ENCODE measurements around the gene GNG11. TPM values are rescaled to one million over a fixed set of nuclear protein-coding genes. Genes with fewer than 3 reads are reported as not detected.

GNG11 gene
- total RNA-seq, 1 donor from 2014 or later: 8.8 TPM

- Histone ChIP-seq H3K4me3 (ENCODE audit: insufficient read depth, low read depth, low read length) (peak overlapping the region; percentile 75), H3K27ac (ENCODE audit: low read depth, low read length) (peak overlapping the region; percentile 81), H3K4me1 (ENCODE audit: insufficient read depth, low read length) (peaks cover 16% of the 10 kb centered on the region), H3K79me2 (ENCODE audit: insufficient read depth, low read length) (peaks cover 29% of the 10 kb centered on the region), H3K27me3 (ENCODE audit: insufficient read depth, low read length) (no peaks in the 10 kb centered on the region), H3K9ac (ENCODE audit: low read length) (peak overlapping the region; percentile 88), H2AFZ (ENCODE audit: low read depth, low read length) (peak overlapping the region; percentile 85), H3K4me2 (ENCODE audit: low read length) (peak overlapping the region; percentile 86), H3K36me3 (ENCODE audit: insufficient read depth, low read length) (peaks cover 3% of the 10 kb centered on the region), H3K9me3 (ENCODE audit: insufficient read depth, low read depth, low read length) (no peaks in the 10 kb centered on the region), H4K20me1 (ENCODE audit: insufficient read depth, low read length) (no peaks in the 10 kb centered on the region)
- DNase-seq (ENCODE audit: low read depth) (no peak), FAIRE-seq (peak; percentile 20)
- TF ChIP-seq EZH2 (IDR thresholded peaks at IDR 0.05; ENCODE audit: insufficient read depth, low read length): no peak
- no peak for TF ChIP-seq CTCF (IDR thresholded peaks at IDR 0.05; ENCODE audit: insufficient read depth, low read depth, low read length)
- Mint-ChIP-seq H3K27ac (ENCODE audit: unreplicated experiment) (peak overlapping the region; percentile 12), H3K4me3 (ENCODE audit: unreplicated experiment) (peak overlapping the region; percentile 89), H3K36me3 (ENCODE audit: low read depth, unreplicated experiment) (peaks cover 5% of the 10 kb centered on the region), H3K9me3 (ENCODE audit: unreplicated experiment) (no peaks in the 10 kb centered on the region), H3K4me1 (ENCODE audit: low read depth, unreplicated experiment) (peaks cover 14% of the 10 kb centered on the region), H3K27me3 (ENCODE audit: low read depth, unreplicated experiment) (no peaks in the 10 kb centered on the region)
Measured at GRCh38 chr7:93920496-93921182, 896 bp upstream of the GNG11 start.

- peaks cover 16% of the 10 kb centered on the region for H3K4me1 ChIP-seq (ENCODE audit: insufficient read depth, low read length)
- no peak for DNase-seq (ENCODE audit: low read depth)
- peak overlapping the region; percentile 12 for H3K27ac Mint-ChIP-seq (ENCODE audit: unreplicated experiment)
- TF ChIP-seq EZH2 (IDR thresholded peaks at IDR 0.05; ENCODE audit: insufficient read depth, low read length) (no peak), CTCF (IDR thresholded peaks at IDR 0.05; ENCODE audit: insufficient read depth, low read depth, low read length) (no peak)
- H3K79me2 ChIP-seq (ENCODE audit: insufficient read depth, low read length): peaks cover 29% of the 10 kb centered on the region
- peak; percentile 5 for FAIRE-seq
- no peaks in the 10 kb centered on the region for H3K9me3 ChIP-seq (ENCODE audit: insufficient read depth, low read depth, low read length)
- no peaks in the 10 kb centered on the region for H3K27me3 ChIP-seq (ENCODE audit: insufficient read depth, low read length)
- H3K4me3 ChIP-seq (ENCODE audit: insufficient read depth, low read depth, low read length): peak overlapping the region; percentile 75
- H3K27me3 Mint-ChIP-seq (ENCODE audit: low read depth, unreplicated experiment): no peaks in the 10 kb centered on the region
- H4K20me1 ChIP-seq (ENCODE audit: insufficient read depth, low read length): no peaks in the 10 kb centered on the region
- H3K9ac ChIP-seq (ENCODE audit: low read length): peak overlapping the region; percentile 88
- peak overlapping the region; percentile 85 for H2AFZ ChIP-seq (ENCODE audit: low read depth, low read length)
- H3K4me3 Mint-ChIP-seq (ENCODE audit: unreplicated experiment): peak overlapping the region; percentile 89
- peak overlapping the region; percentile 81 for H3K27ac ChIP-seq (ENCODE audit: low read depth, low read length)
- peak overlapping the region; percentile 86 for H3K4me2 ChIP-seq (ENCODE audit: low read length)
- H3K36me3 ChIP-seq (ENCODE audit: insufficient read depth, low read length): peaks cover 6% of the 10 kb centered on the region
- peaks cover 5% of the 10 kb centered on the region for H3K36me3 Mint-ChIP-seq (ENCODE audit: low read depth, unreplicated experiment)
- no peaks in the 10 kb centered on the region for H3K9me3 Mint-ChIP-seq (ENCODE audit: unreplicated experiment)
- H3K4me1 Mint-ChIP-seq (ENCODE audit: low read depth, unreplicated experiment): peaks cover 14% of the 10 kb centered on the region
Measured at GRCh38 chr7:93921186-93921585, 349 bp upstream of the GNG11 start.

DNA sequence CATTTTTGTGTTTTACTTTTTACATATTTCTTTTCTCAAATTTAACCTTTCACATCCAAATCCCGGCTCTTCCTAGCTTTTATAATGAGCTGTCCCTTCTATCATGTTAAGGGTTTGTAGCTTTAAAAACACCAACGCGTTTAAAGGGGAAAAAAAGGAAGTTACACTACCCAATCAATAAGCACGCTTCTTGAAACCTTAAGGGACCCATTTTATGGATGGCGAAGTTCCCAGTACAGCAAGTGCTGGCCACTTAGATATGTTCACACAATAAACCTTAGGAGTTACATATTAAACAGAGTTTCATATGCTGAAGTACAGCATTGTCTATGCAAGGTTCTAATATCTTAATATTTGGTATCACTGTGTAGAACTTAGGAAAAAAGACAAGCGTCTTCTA lies 1.8 kb downstream of the GNG11 start:
- peak overlapping the region; percentile 88 for H3K9ac ChIP-seq (ENCODE audit: low read length)
- no peak overlapping the region for H2AFZ ChIP-seq (ENCODE audit: low read depth, low read length)
- Mint-ChIP-seq H3K36me3 (ENCODE audit: low read depth, unreplicated experiment) (peaks cover 7% of the 10 kb centered on the region), H3K4me1 (ENCODE audit: low read depth, unreplicated experiment) (peaks cover 14% of the 10 kb centered on the region), H3K27me3 (ENCODE audit: low read depth, unreplicated experiment) (no peaks in the 10 kb centered on the region), H3K9me3 (ENCODE audit: unreplicated experiment) (no peaks in the 10 kb centered on the region), H3K27ac (ENCODE audit: unreplicated experiment) (no peak overlapping the region), H3K4me3 (ENCODE audit: unreplicated experiment) (peak overlapping the region; percentile 89)
- peaks cover 9% of the 10 kb centered on the region for H3K36me3 ChIP-seq (ENCODE audit: insufficient read depth, low read length)
- no peaks in the 10 kb centered on the region for H3K9me3 ChIP-seq (ENCODE audit: insufficient read depth, low read depth, low read length)
- H3K4me2 ChIP-seq (ENCODE audit: low read length): peak overlapping the region; percentile 86
- no peak overlapping the region for H3K27ac ChIP-seq (ENCODE audit: low read depth, low read length)
- TF ChIP-seq CTCF (IDR thresholded peaks at IDR 0.05; ENCODE audit: insufficient read depth, low read depth, low read length) (no peak), EZH2 (IDR thresholded peaks at IDR 0.05; ENCODE audit: insufficient read depth, low read length) (no peak)
- H3K4me3 ChIP-seq (ENCODE audit: insufficient read depth, low read depth, low read length): peak overlapping the region; percentile 75
- FAIRE-seq (peak; percentile 17), DNase-seq (ENCODE audit: low read depth) (no peak)
- no peaks in the 10 kb centered on the region for H4K20me1 ChIP-seq (ENCODE audit: insufficient read depth, low read length)
- H3K27me3 ChIP-seq (ENCODE audit: insufficient read depth, low read length): no peaks in the 10 kb centered on the region
- peaks cover 16% of the 10 kb centered on the region for H3K4me1 ChIP-seq (ENCODE audit: insufficient read depth, low read length)
- peaks cover 29% of the 10 kb centered on the region for H3K79me2 ChIP-seq (ENCODE audit: insufficient read depth, low read length)

Data from astrocyte (in vitro differentiated cells and primary cell).